ENCODE data around the gene ALKBH6.

The ALKBH6 gene

GRCh38 chr19:36026091-36026876 is 12.3 kb upstream of the ALKBH6 start:
- H3K4me1 ChIP-seq (ENCODE audit: low read depth, poor library complexity, severe bottlenecking), result no peaks in the 10 kb centered on the region
- no peak overlapping the region for H2AFZ ChIP-seq (ENCODE audit: low read depth)
- no peak overlapping the region for H3K4me3 ChIP-seq (IDR thresholded peaks at IDR 0.05; ENCODE audit: insufficient read depth, low read depth, low read length)
- H3K79me2 ChIP-seq (ENCODE audit: insufficient read depth, low read depth), result no peaks in the 10 kb centered on the region
- H3K36me3 ChIP-seq (ENCODE audit: insufficient read depth), result no peaks in the 10 kb centered on the region
- H3K4me2 ChIP-seq, result no peak overlapping the region
- no peak overlapping the region for H3K27ac ChIP-seq
- no peak overlapping the region for H3K9ac ChIP-seq
- TF ChIP-seq CTCF (conservative IDR thresholded peaks at IDR 0.05; ENCODE audit: low read depth, low read length), result no peak
- H4K20me1 ChIP-seq (ENCODE audit: insufficient read depth), result no peaks in the 10 kb centered on the region
- H3K27me3 ChIP-seq (ENCODE audit: insufficient read depth, low read depth), result no peaks in the 10 kb centered on the region

- Histone ChIP-seq H3K27ac (no peak overlapping the region), H3K4me2 (no peak overlapping the region)
Observed at GRCh38 chr19:36025541-36025940, 11.5 kb upstream of the ALKBH6 start.

GRCh38 chr19:36023432-36023831 is 9.4 kb upstream of the ALKBH6 start:
- no peak overlapping the region for H3K9ac ChIP-seq
- H3K4me1 ChIP-seq (ENCODE audit: low read depth, poor library complexity, severe bottlenecking), result no peaks in the 10 kb centered on the region
- H3K36me3 ChIP-seq (ENCODE audit: insufficient read depth), result no peaks in the 10 kb centered on the region

More at GRCh38 chr19:36025541-36025940, 11.5 kb upstream of the ALKBH6 start:
- Histone ChIP-seq H3K4me3 (IDR thresholded peaks at IDR 0.05; ENCODE audit: insufficient read depth, low read depth, low read length) (no peak overlapping the region), H3K9ac (no peak overlapping the region), H3K36me3 (ENCODE audit: insufficient read depth) (no peaks in the 10 kb centered on the region), H3K79me2 (ENCODE audit: insufficient read depth, low read depth) (no peaks in the 10 kb centered on the region), H3K27me3 (ENCODE audit: insufficient read depth, low read depth) (no peaks in the 10 kb centered on the region), H2AFZ (ENCODE audit: low read depth) (no peak overlapping the region), H3K4me1 (ENCODE audit: low read depth, poor library complexity, severe bottlenecking) (no peaks in the 10 kb centered on the region), H4K20me1 (ENCODE audit: insufficient read depth) (no peaks in the 10 kb centered on the region)
- TF ChIP-seq CTCF (conservative IDR thresholded peaks at IDR 0.05; ENCODE audit: low read depth, low read length), result no peak

GRCh38 chr19:36019061-36019670 is 5.2 kb upstream of the ALKBH6 start:
- Histone ChIP-seq H3K27ac (no peak overlapping the region), H4K20me1 (ENCODE audit: insufficient read depth) (no peaks in the 10 kb centered on the region), H3K4me2 (no peak overlapping the region), H3K79me2 (ENCODE audit: insufficient read depth, low read depth) (peaks cover 8% of the 10 kb centered on the region; the same call in 1 of the 2 replicates), H3K4me1 (ENCODE audit: low read depth, poor library complexity, severe bottlenecking) (peaks cover 9% of the 10 kb centered on the region), H2AFZ (ENCODE audit: low read depth) (no peak overlapping the region), H3K9ac (no peak overlapping the region), H3K4me3 (IDR thresholded peaks at IDR 0.05; ENCODE audit: insufficient read depth, low read depth, low read length) (no peak overlapping the region), H3K27me3 (ENCODE audit: insufficient read depth, low read depth) (no peaks in the 10 kb centered on the region), H3K36me3 (ENCODE audit: insufficient read depth) (no peaks in the 10 kb centered on the region)
- TF ChIP-seq CTCF (conservative IDR thresholded peaks at IDR 0.05; ENCODE audit: low read depth, low read length), result no peak

More at GRCh38 chr19:36023432-36023831, 9.4 kb upstream of the ALKBH6 start:
- no peak overlapping the region for H3K4me3 ChIP-seq (IDR thresholded peaks at IDR 0.05; ENCODE audit: insufficient read depth, low read depth, low read length)
- H2AFZ ChIP-seq (ENCODE audit: low read depth), result no peak overlapping the region
- H3K4me2 ChIP-seq, result no peak overlapping the region
- H4K20me1 ChIP-seq (ENCODE audit: insufficient read depth), result no peaks in the 10 kb centered on the region
- H3K27me3 ChIP-seq (ENCODE audit: insufficient read depth, low read depth), result no peaks in the 10 kb centered on the region
- H3K27ac ChIP-seq, result no peak overlapping the region
- H3K79me2 ChIP-seq (ENCODE audit: insufficient read depth, low read depth), result no peaks in the 10 kb centered on the region
- TF ChIP-seq CTCF (conservative IDR thresholded peaks at IDR 0.05; ENCODE audit: low read depth, low read length), result no peak
